ENCODE results near the gene ACTRT2. TPM values are rescaled to one million over a fixed set of nuclear protein-coding genes. Genes with fewer than 3 reads are reported as not detected.

ACTRT2 gene
- total RNA-seq, 1 experiment from 2014 or later = not detected

GRCh38 chr1:2985067-2985561, 36.2 kb upstream of the ACTRT2 start:
- H2AFZ ChIP-seq (ENCODE audit: low read length) = no peak overlapping the region
- H3K4me3 ChIP-seq (ENCODE audit: low read length) = no peak overlapping the region
- no peak overlapping the region for H3K4me2 ChIP-seq (ENCODE audit: low read length)
- no peak for DNase-seq
- H3F3A ChIP-seq (ENCODE audit: low read length, unreplicated experiment) = no peaks in the 10 kb centered on the region
- TF ChIP-seq CTCF (conservative IDR thresholded peaks at IDR 0.05; ENCODE audit: low read depth, low read length) (no peak), EZH2 (IDR thresholded peaks at IDR 0.05; ENCODE audit: low read length, unreplicated experiment) (no peak), EZH2phosphoT487 (IDR thresholded peaks at IDR 0.05; ENCODE audit: borderline replicate concordance, low read length) (no peak)
- ChIA-PET CTCF (no interaction called here), POLR2A (ENCODE audit: unreplicated experiment) (no interaction called here)
- BruUV-seq (replicated peaks) = no TSS peak
- H3K36me3 ChIP-seq (ENCODE audit: low read depth, low read length) = no peaks in the 10 kb centered on the region
- peaks cover 97% of the 10 kb centered on the region for H3K27me3 ChIP-seq (ENCODE audit: low read length)
- no peaks in the 10 kb centered on the region for H3K9me3 ChIP-seq (ENCODE audit: low read length)
- H3K27ac ChIP-seq (ENCODE audit: low read length) = no peak overlapping the region
- no peaks in the 10 kb centered on the region for H3K79me2 ChIP-seq (ENCODE audit: low read length)
- no peaks in the 10 kb centered on the region for H3K4me1 ChIP-seq (ENCODE audit: insufficient read depth, low read length)
- H3K9me2 ChIP-seq (replicated peaks; ENCODE audit: low read length) = no peaks in the 10 kb centered on the region
- intact Hi-C loops (cut with micrococcal nuclease) = no loop called here
- no peak for ATAC-seq
- no peak overlapping the region for H3K9ac ChIP-seq (ENCODE audit: low read length)
- no peaks in the 10 kb centered on the region for H4K20me1 ChIP-seq (ENCODE audit: low read length)

- no TSS peak for BruUV-seq (replicated peaks)
- CTCF ChIA-PET = no interaction called here
- no peak for TF ChIP-seq CTCF (conservative IDR thresholded peaks at IDR 0.05; ENCODE audit: low read depth, low read length)
- DNase-seq (no peak), ATAC-seq (no peak)
- H4K20me1 ChIP-seq (ENCODE audit: low read length) = no peaks in the 10 kb centered on the region
- no peak overlapping the region for H3K27ac ChIP-seq (ENCODE audit: low read length)
- no peak overlapping the region for H3K9ac ChIP-seq (ENCODE audit: low read length)
- no peaks in the 10 kb centered on the region for H3K4me1 ChIP-seq (ENCODE audit: insufficient read depth, low read length)
- H3K79me2 ChIP-seq (ENCODE audit: low read length) = no peaks in the 10 kb centered on the region
- H3K4me2 ChIP-seq (ENCODE audit: low read length) = no peak overlapping the region
- H3F3A ChIP-seq (ENCODE audit: low read length, unreplicated experiment) = no peaks in the 10 kb centered on the region
- POLR2A ChIA-PET (ENCODE audit: unreplicated experiment) = no interaction called here
- H3K9me3 ChIP-seq (ENCODE audit: low read length) = no peaks in the 10 kb centered on the region
- no peaks in the 10 kb centered on the region for H3K9me2 ChIP-seq (replicated peaks; ENCODE audit: low read length)
- peaks cover 99% of the 10 kb centered on the region for H3K27me3 ChIP-seq (ENCODE audit: low read length)
- H2AFZ ChIP-seq (ENCODE audit: low read length) = no peak overlapping the region
- intact Hi-C loops (cut with micrococcal nuclease) = no loop called here
- H3K36me3 ChIP-seq (ENCODE audit: low read depth, low read length) = no peaks in the 10 kb centered on the region
- no peak overlapping the region for H3K4me3 ChIP-seq (ENCODE audit: low read length)
Observed at GRCh38 chr1:2985694-2986548, 35.3 kb upstream of the ACTRT2 start.

GRCh38 chr1:2986549-2987305, 34.5 kb upstream of the ACTRT2 start:
- Histone ChIP-seq H3F3A (ENCODE audit: low read length, unreplicated experiment) (no peaks in the 10 kb centered on the region), H3K4me3 (ENCODE audit: low read length) (no peak overlapping the region), H3K9me3 (ENCODE audit: low read length) (no peaks in the 10 kb centered on the region), H3K79me2 (ENCODE audit: low read length) (no peaks in the 10 kb centered on the region), H3K4me2 (ENCODE audit: low read length) (no peak overlapping the region), H3K9ac (ENCODE audit: low read length) (no peak overlapping the region), H3K27me3 (ENCODE audit: low read length) (peaks cover 97% of the 10 kb centered on the region), H2AFZ (ENCODE audit: low read length) (no peak overlapping the region), H3K27ac (ENCODE audit: low read length) (no peak overlapping the region), H3K4me1 (ENCODE audit: insufficient read depth, low read length) (no peaks in the 10 kb centered on the region), H3K36me3 (ENCODE audit: low read depth, low read length) (no peaks in the 10 kb centered on the region), H4K20me1 (ENCODE audit: low read length) (no peaks in the 10 kb centered on the region), H3K9me2 (replicated peaks; ENCODE audit: low read length) (no peaks in the 10 kb centered on the region)
- no peak for DNase-seq
- intact Hi-C loops (cut with micrococcal nuclease) = no loop called here
- ChIA-PET CTCF (no interaction called here), POLR2A (ENCODE audit: unreplicated experiment) (no interaction called here)
- TF ChIP-seq EZH2phosphoT487 (IDR thresholded peaks at IDR 0.05; ENCODE audit: borderline replicate concordance, low read length) = no peak
- no peak for ATAC-seq
- BruUV-seq (replicated peaks) = no TSS peak

Data from PC-3 (cell line).